Skeletal muscle tissue (tissue), 4 donors: Measurements from ENCODE around the gene NCKAP5. TPM values are rescaled to one million over a fixed set of nuclear protein-coding genes. Genes with fewer than 3 reads are reported as not detected.

Experiments used
- H3K27ac ChIP-seq: one replicate; pipeline ENCODE4 v1.7.0; 2013; ENCODE audit warnings: mild to moderate bottlenecking, low read depth, low read length, inconsistent platforms
- H3K27me3 ChIP-seq, 3 donors: one replicate each; pipeline ENCODE4 v1.7.0; 2013; ENCODE audit warnings: low read length in 3 of 3; ENCODE audit not compliant: control insufficient read depth in 3 of 3, insufficient read depth in 3 of 3
- H3K36me3 ChIP-seq, 3 donors: one replicate each; pipeline ENCODE4 v1.7.0; 2013; ENCODE audit warnings: low read length in 3 of 3; ENCODE audit not compliant: control insufficient read depth in 3 of 3, insufficient read depth in 3 of 3
- H3K4me1 ChIP-seq, 3 donors: one replicate each; pipeline ENCODE4 v1.7.0; 2013; ENCODE audit warnings: low read length in 3 of 3, mild to moderate bottlenecking in 3 of 3; ENCODE audit not compliant: control insufficient read depth in 3 of 3, insufficient read depth in 3 of 3
- H3K4me3 ChIP-seq, 3 donors: one replicate each; pipeline ENCODE4 v1.7.0; 2013; ENCODE audit warnings: low read length in 3 of 3
- H3K9ac ChIP-seq, 3 donors: one replicate each; pipeline ENCODE4 v1.7.0; 2013; ENCODE audit warnings: low read length in 3 of 3, mild to moderate bottlenecking in 3 of 3, moderate library complexity in 2 of 3, low read depth in 1 of 3
- H3K9me3 ChIP-seq, 3 donors: one replicate each; pipeline ENCODE4 v1.7.0; 2013; ENCODE audit warnings: low read length in 3 of 3; ENCODE audit not compliant: control insufficient read depth in 3 of 3
- total RNA-seq: library from RNA; depleted of rRNA; stranded (reverse); fragments of >200 nt; gene quantifications from one replicate; pipeline ENCODE4 v1.2.3, GENCODE V29; 2014
- donor health status: Osteomylitis.

The NCKAP5 gene
- total RNA-seq, 1 donor from 2014 or later: 5.7 TPM

- Histone ChIP-seq H3K4me1 (no peaks in the 10 kb centered on the region), H3K27ac (no peak overlapping the region), H3K36me3 (no peaks in the 10 kb centered on the region), H3K9me3 (no peaks in the 10 kb centered on the region), H3K9ac (no peak overlapping the region), H3K27me3 (no peaks in the 10 kb centered on the region), H3K4me3 (no peak overlapping the region)
Observed at GRCh38 chr2:133513893-133514292, 54.4 kb downstream of the NCKAP5 start.

GRCh38 chr2:133512121-133512520 lies 56.1 kb downstream of the NCKAP5 start:
- no peaks in the 10 kb centered on the region for H3K9me3 ChIP-seq
- H3K9ac ChIP-seq: no peak overlapping the region
- H3K27ac ChIP-seq: no peak overlapping the region
- no peaks in the 10 kb centered on the region for H3K36me3 ChIP-seq
- H3K27me3 ChIP-seq: no peaks in the 10 kb centered on the region
- no peak overlapping the region for H3K4me3 ChIP-seq
- H3K4me1 ChIP-seq: no peaks in the 10 kb centered on the region

GRCh38 chr2:133511679-133512078 lies 56.6 kb downstream of the NCKAP5 start:
- Histone ChIP-seq H3K27me3 (no peaks in the 10 kb centered on the region), H3K4me3 (no peak overlapping the region), H3K4me1 (no peaks in the 10 kb centered on the region), H3K9ac (no peak overlapping the region), H3K9me3 (no peaks in the 10 kb centered on the region), H3K36me3 (no peaks in the 10 kb centered on the region), H3K27ac (no peak overlapping the region)

GRCh38 chr2:133509777-133510176 lies 58.5 kb downstream of the NCKAP5 start:
- Histone ChIP-seq H3K27me3 (no peaks in the 10 kb centered on the region), H3K36me3 (no peaks in the 10 kb centered on the region), H3K4me3 (no peak overlapping the region), H3K27ac (no peak overlapping the region), H3K4me1 (peaks cover 0 to 3% (median 2%) of the 10 kb centered on the region in 3 donors), H3K9ac (no peak overlapping the region), H3K9me3 (no peaks in the 10 kb centered on the region)

- Histone ChIP-seq H3K36me3 (no peaks in the 10 kb centered on the region), H3K4me1 (peaks cover 0 to 8% (median 5%) of the 10 kb centered on the region in 3 donors), H3K27ac (no peak overlapping the region), H3K9me3 (no peaks in the 10 kb centered on the region), H3K27me3 (no peaks in the 10 kb centered on the region), H3K4me3 (no peak overlapping the region), H3K9ac (no peak overlapping the region)
Observed at GRCh38 chr2:133508546-133509165, 59.6 kb downstream of the NCKAP5 start.

GRCh38 chr2:133506996-133507395 lies 61.3 kb downstream of the NCKAP5 start:
- Histone ChIP-seq H3K9me3 (no peaks in the 10 kb centered on the region), H3K36me3 (no peaks in the 10 kb centered on the region), H3K9ac (no peak overlapping the region), H3K4me1 (peaks cover 0 to 8% (median 5%) of the 10 kb centered on the region in 3 donors), H3K4me3 (no peak overlapping the region), H3K27ac (no peak overlapping the region), H3K27me3 (no peaks in the 10 kb centered on the region)

GRCh38 chr2:133504566-133505505 lies 63.4 kb downstream of the NCKAP5 start:
- no peak overlapping the region for H3K27ac ChIP-seq
- no peaks in the 10 kb centered on the region for H3K27me3 ChIP-seq
- H3K4me1 ChIP-seq: peaks cover 0 to 8% (median 5%) of the 10 kb centered on the region in 3 donors
- no peak overlapping the region for H3K4me3 ChIP-seq
- no peaks in the 10 kb centered on the region for H3K36me3 ChIP-seq
- H3K9ac ChIP-seq: no peak overlapping the region
- no peaks in the 10 kb centered on the region for H3K9me3 ChIP-seq

- Histone ChIP-seq H3K9ac (no peak overlapping the region), H3K27me3 (no peaks in the 10 kb centered on the region), H3K9me3 (no peaks in the 10 kb centered on the region), H3K36me3 (no peaks in the 10 kb centered on the region), H3K4me1 (peaks cover 0 to 8% (median 5%) of the 10 kb centered on the region in 3 donors), H3K27ac (no peak overlapping the region), H3K4me3 (no peak overlapping the region)
Observed at GRCh38 chr2:133503927-133504326, 64.3 kb downstream of the NCKAP5 start.

- H3K9me3 ChIP-seq: no peaks in the 10 kb centered on the region
- peaks cover 0 to 8% (median 5%) of the 10 kb centered on the region in 3 donors for H3K4me1 ChIP-seq
- H3K4me3 ChIP-seq: no peak overlapping the region
- no peak overlapping the region for H3K9ac ChIP-seq
- no peak overlapping the region for H3K27ac ChIP-seq
- H3K36me3 ChIP-seq: no peaks in the 10 kb centered on the region
- H3K27me3 ChIP-seq: no peaks in the 10 kb centered on the region
Observed at GRCh38 chr2:133503323-133503722, 64.9 kb downstream of the NCKAP5 start.

- no peak overlapping the region for H3K27ac ChIP-seq
- H3K9me3 ChIP-seq: no peaks in the 10 kb centered on the region
- no peak overlapping the region for H3K9ac ChIP-seq
- no peak overlapping the region for H3K4me3 ChIP-seq
- no peaks in the 10 kb centered on the region for H3K36me3 ChIP-seq
- no peaks in the 10 kb centered on the region for H3K27me3 ChIP-seq
- H3K4me1 ChIP-seq: peaks cover 0 to 9% (median 5%) of the 10 kb centered on the region in 3 donors
Observed at GRCh38 chr2:133502678-133503077, 65.6 kb downstream of the NCKAP5 start.
